ENCODE measurements around the gene OIT3. TPM values are rescaled to one million over a fixed set of nuclear protein-coding genes. Genes with fewer than 3 reads are reported as not detected.

Gene OIT3
- total and polyA plus RNA-seq, 2 donors (not counting 3 experiments of a cell fraction or from before 2014, with no cell fraction given): 0.15 TPM; not detected in 1

DNA sequence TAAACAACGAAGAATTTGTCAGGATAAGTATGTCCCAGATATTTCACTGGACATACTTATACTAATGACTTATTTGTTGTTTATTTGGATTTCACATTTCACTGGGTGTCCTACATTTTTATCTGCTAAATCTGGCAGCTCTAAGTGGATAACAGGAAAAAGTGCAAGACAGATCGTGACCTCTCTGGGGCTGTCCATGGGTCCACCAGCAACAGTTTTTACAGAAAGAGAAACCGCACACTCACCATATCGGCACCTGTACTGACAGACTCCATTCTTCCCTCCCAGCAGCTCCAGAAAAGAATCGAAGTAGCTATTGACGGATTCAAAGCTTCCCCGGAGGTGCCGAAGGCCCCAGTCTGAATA lies 60.7 kb downstream of the OIT3 start:
- no peaks in the 10 kb centered on the region for H3K4me1 ChIP-seq (ENCODE audit: control insufficient read depth, extremely low read depth, insufficient read depth, low read length)
- H3K9me3 ChIP-seq (replicated peaks; ENCODE audit: control insufficient read depth, insufficient read depth, low read length): no peaks in the 10 kb centered on the region
- FAIRE-seq (no peak), DNase-seq (ENCODE audit: low read depth, low spot score) (no peak)
- dilution Hi-C loops (cut with MboI; ENCODE audit: extremely low pct_ligation_motif_present, low sequenced_read_pairs) (no loop called here), intact Hi-C loops (cut with micrococcal nuclease) (no loop called here)
- no peak overlapping the region for H3K4me2 ChIP-seq (ENCODE audit: insufficient read depth, low read length)
- no peaks in the 10 kb centered on the region for H3K79me2 ChIP-seq (ENCODE audit: control insufficient read depth, insufficient read depth, low read length)
- no TSS peak for BruUV-seq (replicated peaks)
- no peak overlapping the region for H3K4me3 ChIP-seq (replicated peaks in 1 of 3; ENCODE audit: insufficient read depth in 1 of 3, low read depth in 1 of 3, low read length in 3 of 3)
- TF ChIP-seq JUN (IDR thresholded peaks at IDR 0.05; ENCODE audit: borderline replicate concordance, insufficient read depth, insufficient read length, low read depth) (no peak), EZH2 (IDR thresholded peaks at IDR 0.05; ENCODE audit: borderline replicate concordance, low read depth, low read length, severe bottlenecking) (no peak), FOS (IDR thresholded peaks at IDR 0.05; ENCODE audit: borderline replicate concordance, insufficient read depth, low read length) (no peak), POLR2A (IDR thresholded peaks at IDR 0.05; ENCODE audit: low read depth, low read length) (no peak), GATA2 (IDR thresholded peaks at IDR 0.05; ENCODE audit: insufficient read depth, insufficient read length, low read depth, low read length) (no peak), MYC (IDR thresholded peaks at IDR 0.05; ENCODE audit: low read depth, low read length) (no peak), POLR2AphosphoS5 (IDR thresholded peaks at IDR 0.05; ENCODE audit: insufficient read depth, low read depth, low read length) (no peak)
- TF ChIP-seq, protein P1, sequence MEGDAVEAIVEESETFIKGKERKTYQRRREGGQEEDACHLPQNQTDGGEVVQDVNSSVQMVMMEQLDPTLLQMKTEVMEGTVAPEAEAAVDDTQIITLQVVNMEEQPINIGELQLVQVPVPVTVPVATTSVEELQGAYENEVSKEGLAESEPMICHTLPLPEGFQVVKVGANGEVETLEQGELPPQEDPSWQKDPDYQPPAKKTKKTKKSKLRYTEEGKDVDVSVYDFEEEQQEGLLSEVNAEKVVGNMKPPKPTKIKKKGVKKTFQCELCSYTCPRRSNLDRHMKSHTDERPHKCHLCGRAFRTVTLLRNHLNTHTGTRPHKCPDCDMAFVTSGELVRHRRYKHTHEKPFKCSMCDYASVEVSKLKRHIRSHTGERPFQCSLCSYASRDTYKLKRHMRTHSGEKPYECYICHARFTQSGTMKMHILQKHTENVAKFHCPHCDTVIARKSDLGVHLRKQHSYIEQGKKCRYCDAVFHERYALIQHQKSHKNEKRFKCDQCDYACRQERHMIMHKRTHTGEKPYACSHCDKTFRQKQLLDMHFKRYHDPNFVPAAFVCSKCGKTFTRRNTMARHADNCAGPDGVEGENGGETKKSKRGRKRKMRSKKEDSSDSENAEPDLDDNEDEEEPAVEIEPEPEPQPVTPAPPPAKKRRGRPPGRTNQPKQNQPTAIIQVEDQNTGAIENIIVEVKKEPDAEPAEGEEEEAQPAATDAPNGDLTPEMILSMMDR (IDR thresholded peaks at IDR 0.05; ENCODE audit: extremely low read depth in 1 of 2, insufficient read depth in 1 of 2, low read depth in 1 of 2, low read length in 2 of 2): no peak
- H3K27ac ChIP-seq (ENCODE audit: insufficient read depth, low read depth, low read length): no peak overlapping the region
- no peak overlapping the region for H2AFZ ChIP-seq (ENCODE audit: low read depth, low read length)
- ChIA-PET POLR2A (no interaction called here), CTCF (interaction anchor here (1.0 to 1.3 kb wide), 3 partner anchors 9 to 107 kb away, joined by 3 to 4 read pairs (median 3); no protein-coding TSS in a partner anchor)
- H3K27me3 ChIP-seq (ENCODE audit: control insufficient read depth in 2 of 2, insufficient read depth in 2 of 2, low read length in 2 of 2): no peaks in the 10 kb centered on the region
- H3K9ac ChIP-seq (replicated peaks; ENCODE audit: extremely low read depth, insufficient read depth, low read length): no peak overlapping the region
- no peaks in the 10 kb centered on the region for H4K20me1 ChIP-seq (replicated peaks; ENCODE audit: control insufficient read depth, extremely low read depth, insufficient read depth, low read length)
- no peaks in the 10 kb centered on the region for H3K36me3 ChIP-seq (ENCODE audit: control insufficient read depth in 2 of 2, extremely low read depth in 1 of 2, insufficient read depth in 2 of 2, low read length in 2 of 2)
- H3K9me1 ChIP-seq (replicated peaks; ENCODE audit: control insufficient read depth, extremely low read depth, insufficient read depth, low read length): no peaks in the 10 kb centered on the region

Data from endothelial cell of umbilical vein (primary cell).